ENCODE measurements around the gene NOXA1.

DNA sequence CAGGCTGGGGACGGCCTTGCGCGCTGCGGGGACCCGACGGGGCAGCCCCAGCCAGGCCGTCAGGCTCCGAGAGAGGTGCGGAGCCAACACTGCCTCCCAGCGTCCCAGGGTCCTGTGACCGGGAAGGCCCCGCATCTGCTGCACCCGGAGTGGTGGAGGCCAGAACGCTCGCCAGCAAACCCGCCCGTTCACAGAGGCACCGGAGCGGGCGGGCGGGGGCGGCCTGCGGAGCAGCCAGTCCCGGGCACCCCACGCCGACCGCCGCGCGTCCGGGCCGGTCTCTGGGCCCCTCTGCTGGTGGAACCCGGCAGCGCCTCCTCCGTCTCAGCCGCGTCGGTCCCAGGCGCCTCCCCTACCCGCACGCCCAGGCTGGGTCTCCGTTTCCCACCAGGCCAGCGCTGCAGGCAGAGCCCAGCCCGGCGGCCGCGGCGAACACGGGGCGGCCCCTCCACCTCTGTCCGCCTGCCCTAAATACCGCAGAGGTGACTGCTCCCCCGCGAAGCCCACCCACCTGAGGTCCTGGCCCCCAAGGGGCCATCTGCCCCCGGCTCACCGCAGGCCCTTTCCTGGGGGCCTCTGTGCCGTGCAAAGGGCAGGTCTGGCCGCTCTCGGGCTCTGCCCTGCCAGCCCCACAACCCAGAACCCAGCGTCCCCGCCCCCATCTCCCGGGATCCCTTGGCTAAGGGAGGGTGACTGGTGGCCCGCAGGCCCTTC lies 16.2 kb upstream of the NOXA1 start:
- TF ChIP-seq, protein P1, sequence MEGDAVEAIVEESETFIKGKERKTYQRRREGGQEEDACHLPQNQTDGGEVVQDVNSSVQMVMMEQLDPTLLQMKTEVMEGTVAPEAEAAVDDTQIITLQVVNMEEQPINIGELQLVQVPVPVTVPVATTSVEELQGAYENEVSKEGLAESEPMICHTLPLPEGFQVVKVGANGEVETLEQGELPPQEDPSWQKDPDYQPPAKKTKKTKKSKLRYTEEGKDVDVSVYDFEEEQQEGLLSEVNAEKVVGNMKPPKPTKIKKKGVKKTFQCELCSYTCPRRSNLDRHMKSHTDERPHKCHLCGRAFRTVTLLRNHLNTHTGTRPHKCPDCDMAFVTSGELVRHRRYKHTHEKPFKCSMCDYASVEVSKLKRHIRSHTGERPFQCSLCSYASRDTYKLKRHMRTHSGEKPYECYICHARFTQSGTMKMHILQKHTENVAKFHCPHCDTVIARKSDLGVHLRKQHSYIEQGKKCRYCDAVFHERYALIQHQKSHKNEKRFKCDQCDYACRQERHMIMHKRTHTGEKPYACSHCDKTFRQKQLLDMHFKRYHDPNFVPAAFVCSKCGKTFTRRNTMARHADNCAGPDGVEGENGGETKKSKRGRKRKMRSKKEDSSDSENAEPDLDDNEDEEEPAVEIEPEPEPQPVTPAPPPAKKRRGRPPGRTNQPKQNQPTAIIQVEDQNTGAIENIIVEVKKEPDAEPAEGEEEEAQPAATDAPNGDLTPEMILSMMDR (optimal IDR thresholded peaks at IDR 0.05 in 1 of 3, IDR thresholded peaks at IDR 0.05 in 1 of 3, conservative IDR thresholded peaks at IDR 0.05 in 1 of 3; ENCODE audit: extremely low read depth in 1 of 3, insufficient read depth in 2 of 3, low read length in 3 of 3) = peak; percentile 27 to 75 (median 71)
- TF ChIP-seq EZH2 (IDR thresholded peaks at IDR 0.05; ENCODE audit: low read length) = no peak

Measured in keratinocyte (primary cell).